ENCODE measurements around the gene CBLB. TPM values are rescaled to one million over a fixed set of nuclear protein-coding genes. Genes with fewer than 3 reads are reported as not detected.

CBLB gene
- total and polyA plus RNA-seq, 12 donors = 20.4 to 58.9 (median 33.5) TPM

DNA sequence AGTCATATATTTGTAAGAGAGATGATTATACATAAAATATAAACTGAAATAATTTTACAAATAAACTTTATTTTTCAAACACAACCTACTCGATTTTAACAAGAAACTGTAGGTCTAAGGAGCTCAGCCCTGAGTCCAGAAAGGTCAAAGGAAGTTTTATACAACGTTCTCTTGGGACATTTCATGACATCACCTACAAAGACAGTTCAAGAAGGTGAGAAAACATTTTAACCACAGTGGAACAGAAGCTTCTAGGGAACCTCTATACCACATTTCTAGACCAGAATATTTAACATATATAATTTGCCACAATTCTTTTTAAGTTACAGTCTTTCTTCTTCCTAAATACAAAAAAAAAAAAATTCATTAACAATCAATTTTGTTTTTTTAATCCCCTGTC lies 40.1 kb downstream of the CBLB start:
- H3K9me3 ChIP-seq (replicated peaks in 1 of 3) = no peaks in the 10 kb centered on the region
- 37 to 61% (median 45%) methylated on average over 2 of the region's 2 CpGs for WGBS, 4 donors
- H3K27me3 ChIP-seq = no peaks in the 10 kb centered on the region
- no peak overlapping the region for H3K4me3 ChIP-seq
- H3K27ac ChIP-seq = no peak overlapping the region
- no peak for TF ChIP-seq POLR2A (IDR thresholded peaks at IDR 0.05)
- TF ChIP-seq, protein P1, sequence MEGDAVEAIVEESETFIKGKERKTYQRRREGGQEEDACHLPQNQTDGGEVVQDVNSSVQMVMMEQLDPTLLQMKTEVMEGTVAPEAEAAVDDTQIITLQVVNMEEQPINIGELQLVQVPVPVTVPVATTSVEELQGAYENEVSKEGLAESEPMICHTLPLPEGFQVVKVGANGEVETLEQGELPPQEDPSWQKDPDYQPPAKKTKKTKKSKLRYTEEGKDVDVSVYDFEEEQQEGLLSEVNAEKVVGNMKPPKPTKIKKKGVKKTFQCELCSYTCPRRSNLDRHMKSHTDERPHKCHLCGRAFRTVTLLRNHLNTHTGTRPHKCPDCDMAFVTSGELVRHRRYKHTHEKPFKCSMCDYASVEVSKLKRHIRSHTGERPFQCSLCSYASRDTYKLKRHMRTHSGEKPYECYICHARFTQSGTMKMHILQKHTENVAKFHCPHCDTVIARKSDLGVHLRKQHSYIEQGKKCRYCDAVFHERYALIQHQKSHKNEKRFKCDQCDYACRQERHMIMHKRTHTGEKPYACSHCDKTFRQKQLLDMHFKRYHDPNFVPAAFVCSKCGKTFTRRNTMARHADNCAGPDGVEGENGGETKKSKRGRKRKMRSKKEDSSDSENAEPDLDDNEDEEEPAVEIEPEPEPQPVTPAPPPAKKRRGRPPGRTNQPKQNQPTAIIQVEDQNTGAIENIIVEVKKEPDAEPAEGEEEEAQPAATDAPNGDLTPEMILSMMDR (IDR thresholded peaks at IDR 0.05) = no peak
- peaks cover 6 to 28% of the 10 kb centered on the region in 2 donors for H3K4me1 ChIP-seq (replicated peaks in 1 of 2)
- no peaks in the 10 kb centered on the region for H3K36me3 ChIP-seq (replicated peaks in 1 of 2)
- intact Hi-C loops (cut with DNase I) = no loop called here
- DNase-seq = no peak

DNA sequence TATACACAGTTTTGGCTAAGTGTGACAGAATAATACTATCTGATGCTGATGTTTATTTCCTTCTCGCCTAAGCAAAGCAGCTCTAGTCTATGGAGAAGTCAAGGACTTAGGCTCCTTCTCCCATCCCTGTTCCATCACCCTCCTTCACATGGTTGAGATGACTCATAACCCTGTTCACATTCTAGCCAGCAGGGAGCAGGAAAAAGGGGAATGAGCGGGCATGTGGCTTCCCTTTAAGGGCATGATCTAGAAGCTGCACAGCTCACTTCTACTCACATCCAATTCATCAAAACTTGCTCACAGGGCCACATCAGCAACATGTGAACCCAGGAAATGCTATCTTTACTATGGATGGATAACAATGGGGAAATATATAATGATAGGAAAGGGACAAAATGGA lies 40.9 kb downstream of the CBLB start:
- intact Hi-C loops (cut with DNase I) = no loop called here
- peaks cover 14 to 35% of the 10 kb centered on the region in 2 donors for H3K4me1 ChIP-seq (replicated peaks in 1 of 2)
- no peaks in the 10 kb centered on the region for H3K9me3 ChIP-seq (replicated peaks in 1 of 3)
- TF ChIP-seq POLR2A (IDR thresholded peaks at IDR 0.05) = no peak
- TF ChIP-seq, protein P1 (IDR thresholded peaks at IDR 0.05) = peak in 5 of 6 experiments; percentile 36 to 66 (median 60)
- 18 to 58% (median 50%) methylated on average over 2 of the region's 2 CpGs for WGBS, 4 donors
- H3K27me3 ChIP-seq = no peaks in the 10 kb centered on the region
- no peak overlapping the region for H3K4me3 ChIP-seq
- H3K36me3 ChIP-seq (replicated peaks in 1 of 2) = no peaks in the 10 kb centered on the region
- peak; percentile 65 to 86 (median 76) for DNase-seq
- H3K27ac ChIP-seq = peak overlapping the region in 3 of 5 donors; percentile 4 to 16 (median 13)

DNA sequence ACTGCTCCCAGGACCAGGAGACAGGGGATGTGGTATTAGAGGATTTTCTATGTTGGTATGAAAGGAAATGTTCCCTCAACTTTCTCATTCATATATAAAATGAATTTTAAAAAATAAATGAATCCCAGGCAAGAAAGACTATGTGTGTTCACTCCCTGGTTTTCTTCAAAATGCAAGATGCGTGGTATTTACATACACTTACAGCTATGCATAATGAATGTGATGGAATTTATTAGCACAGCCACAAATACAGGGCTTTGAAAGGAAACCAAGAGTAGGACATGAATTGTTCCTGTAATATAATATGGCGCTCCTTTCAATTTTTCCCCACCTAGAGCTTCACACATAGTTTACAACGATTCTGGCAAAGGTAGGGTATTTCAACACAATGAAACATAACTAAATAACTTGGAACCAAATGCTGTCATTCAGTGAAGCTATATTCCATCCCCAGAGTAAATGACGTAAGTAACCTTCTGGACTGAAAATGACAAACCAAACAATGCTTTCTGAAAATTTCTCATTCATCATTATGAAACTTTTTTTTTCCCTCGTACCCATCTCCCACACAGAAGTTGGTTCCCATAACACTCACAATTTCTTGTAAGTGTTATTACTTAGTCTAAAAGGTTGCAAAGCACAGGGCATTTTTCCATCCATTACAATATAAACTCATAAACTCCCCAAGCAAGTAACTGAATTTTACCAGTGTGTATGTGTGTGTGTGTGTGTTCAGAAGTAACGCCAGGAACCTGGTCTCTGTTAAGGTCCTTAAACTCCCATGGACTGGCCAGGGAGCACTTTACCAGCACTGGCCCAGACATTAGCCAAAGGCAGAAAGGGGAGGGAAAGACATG lies 41.8 kb downstream of the CBLB start:
- intact Hi-C loops (cut with DNase I) = no loop called here
- peaks cover 15 to 45% of the 10 kb centered on the region in 2 donors for H3K4me1 ChIP-seq (replicated peaks in 1 of 2)
- H3K27ac ChIP-seq = peak overlapping the region in 2 of 5 donors; percentile 4 to 13
- no peaks in the 10 kb centered on the region for H3K27me3 ChIP-seq
- WGBS, 4 donors = 85 to 89% (median 87%) methylated on average over 6 of the region's 6 CpGs
- TF ChIP-seq POLR2A (IDR thresholded peaks at IDR 0.05) = no peak
- TF ChIP-seq, protein P1 (IDR thresholded peaks at IDR 0.05) = no peak
- H3K4me3 ChIP-seq = no peak overlapping the region
- H3K9me3 ChIP-seq (replicated peaks in 1 of 3) = no peaks in the 10 kb centered on the region
- no peaks in the 10 kb centered on the region for H3K36me3 ChIP-seq (replicated peaks in 1 of 2)
- DNase-seq = no peak

DNA sequence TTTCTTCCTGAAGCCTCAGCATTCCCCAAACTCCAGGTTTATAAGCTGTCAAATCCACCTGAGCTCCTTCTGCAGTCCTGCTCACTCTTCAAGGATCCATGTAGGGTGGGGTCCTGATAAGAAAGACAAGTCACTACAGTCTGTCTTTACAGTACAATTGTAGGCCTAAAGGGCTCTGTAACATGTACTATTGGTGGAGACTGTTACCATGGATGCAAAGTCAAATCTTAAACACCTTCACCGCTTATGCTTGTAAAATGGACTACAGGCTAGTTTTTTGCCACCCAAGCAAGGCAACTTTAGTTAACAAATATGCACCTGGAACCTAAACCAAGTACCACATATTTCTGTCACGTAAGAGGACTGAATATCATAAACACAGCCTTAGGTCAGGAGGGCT lies 44.7 kb downstream of the CBLB start:
- WGBS, 4 donors = 95 to 98% (median 97%) methylated on average over 2 of the region's 2 CpGs
- H3K27me3 ChIP-seq = no peaks in the 10 kb centered on the region
- intact Hi-C loops (cut with DNase I) = no loop called here
- H3K4me1 ChIP-seq (replicated peaks in 1 of 2) = peaks cover 15 to 51% of the 10 kb centered on the region in 2 donors
- TF ChIP-seq, protein P1 (IDR thresholded peaks at IDR 0.05) = no peak
- TF ChIP-seq POLR2A (IDR thresholded peaks at IDR 0.05) = no peak
- no peak for DNase-seq
- H3K9me3 ChIP-seq (replicated peaks in 1 of 3) = no peaks in the 10 kb centered on the region
- H3K36me3 ChIP-seq (replicated peaks in 1 of 2) = no peaks in the 10 kb centered on the region
- no peak overlapping the region for H3K4me3 ChIP-seq
- peak overlapping the region in 4 of 5 donors; percentile 16 to 76 (median 55) for H3K27ac ChIP-seq

Measured in adrenal gland (tissue), 12 donors.